HG03064 (cell line): ENCODE measurements around the gene WFIKKN1.

Experiments used
- ATAC-seq: cut with Tn5 transposase; IDR thresholded peaks from one replicate; pipeline ENCODE4 v1.9.1; 2021; ENCODE audit warnings: low read depth; ENCODE audit not compliant: unreplicated experiment

WFIKKN1 gene

DNA sequence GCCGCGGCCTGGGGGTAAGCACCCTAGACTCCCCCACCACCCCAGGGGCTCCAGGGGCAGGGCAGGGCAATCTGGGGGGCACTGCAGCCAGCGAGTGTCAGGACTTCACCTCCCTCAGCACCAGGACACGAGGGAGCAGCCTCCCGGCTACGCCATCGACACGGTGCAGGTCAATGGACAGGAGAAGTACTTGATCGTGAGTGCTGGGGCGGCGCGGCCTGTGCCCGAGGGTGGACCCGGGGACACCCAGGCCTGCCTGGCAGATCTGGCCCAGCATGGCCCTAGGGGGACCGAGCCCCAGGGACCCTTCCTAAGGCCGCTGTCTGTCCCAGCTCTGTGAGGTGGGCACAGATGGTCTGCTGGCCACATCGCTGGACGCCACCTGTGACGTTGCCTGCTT, 41.6 kb downstream of the WFIKKN1 start:
- no peak for ATAC-seq

GRCh38 chr16:672851-673250, 42.1 kb downstream of the WFIKKN1 start:
- ATAC-seq: no peak

DNA sequence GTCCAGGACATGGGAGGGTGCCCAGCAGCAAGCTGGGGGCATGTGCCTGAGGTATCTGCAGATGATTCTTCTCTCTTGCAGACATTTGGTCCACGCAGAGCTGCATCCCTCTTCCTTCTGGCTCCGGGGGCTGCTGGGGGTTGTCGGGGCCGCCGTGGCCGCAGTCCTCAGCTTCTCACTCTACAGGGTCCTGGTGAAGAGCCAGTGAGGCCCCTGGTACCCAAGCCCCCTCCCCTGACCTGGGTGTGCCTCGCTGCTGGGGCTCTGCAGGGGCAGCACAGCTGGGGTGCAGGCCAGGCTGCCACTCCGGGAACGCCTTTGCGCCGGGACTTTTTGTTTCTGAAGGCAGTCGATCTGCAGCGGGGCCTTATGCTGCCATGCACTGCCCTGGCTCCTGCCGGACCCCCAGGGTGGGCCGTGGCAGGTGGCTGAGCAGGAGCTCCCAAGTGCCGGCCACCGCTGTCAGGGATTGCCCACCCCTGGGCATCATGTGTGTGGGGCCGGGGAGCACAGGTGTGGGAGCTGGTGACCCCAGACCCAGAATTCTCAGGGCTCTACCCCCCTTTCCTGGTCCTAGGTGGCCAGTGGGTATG, 42.7 kb downstream of the WFIKKN1 start:
- ATAC-seq: no peak

GRCh38 chr16:674214-674881, 43.6 kb downstream of the WFIKKN1 start:
- ATAC-seq: no peak

- no peak for ATAC-seq
Measured at GRCh38 chr16:674968-675883, 44.4 kb downstream of the WFIKKN1 start, which contains the start of gene RHBDL1. TSS of gene RHBDL1 (plus strand) at chr16:675671. CDS start at chr16:675791, 120 bp downstream.

GRCh38 chr16:675884-676564, 45.2 kb downstream of the WFIKKN1 start:
- ATAC-seq: no peak

- no peak for ATAC-seq
Measured at GRCh38 chr16:676565-676902, 45.7 kb downstream of the WFIKKN1 start.

DNA sequence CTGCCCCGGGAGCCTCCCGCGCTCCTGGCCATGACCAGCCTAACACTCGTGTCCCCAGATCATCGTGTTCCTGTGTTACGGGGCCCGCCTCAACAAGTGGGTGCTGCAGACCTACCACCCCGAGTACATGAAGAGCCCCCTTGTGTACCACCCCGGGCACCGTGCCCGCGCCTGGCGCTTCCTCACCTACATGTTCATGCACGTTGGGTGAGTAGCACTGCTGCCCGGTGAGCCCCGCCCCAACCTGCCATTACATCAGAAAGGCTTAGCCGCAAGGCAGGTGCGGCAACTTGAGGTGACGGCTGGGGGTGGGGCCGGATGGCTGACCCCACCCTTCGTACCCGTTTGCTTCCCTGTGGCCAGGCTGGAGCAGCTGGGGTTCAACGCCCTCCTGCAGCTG, 46.1 kb downstream of the WFIKKN1 start:
- ATAC-seq: no peak

DNA sequence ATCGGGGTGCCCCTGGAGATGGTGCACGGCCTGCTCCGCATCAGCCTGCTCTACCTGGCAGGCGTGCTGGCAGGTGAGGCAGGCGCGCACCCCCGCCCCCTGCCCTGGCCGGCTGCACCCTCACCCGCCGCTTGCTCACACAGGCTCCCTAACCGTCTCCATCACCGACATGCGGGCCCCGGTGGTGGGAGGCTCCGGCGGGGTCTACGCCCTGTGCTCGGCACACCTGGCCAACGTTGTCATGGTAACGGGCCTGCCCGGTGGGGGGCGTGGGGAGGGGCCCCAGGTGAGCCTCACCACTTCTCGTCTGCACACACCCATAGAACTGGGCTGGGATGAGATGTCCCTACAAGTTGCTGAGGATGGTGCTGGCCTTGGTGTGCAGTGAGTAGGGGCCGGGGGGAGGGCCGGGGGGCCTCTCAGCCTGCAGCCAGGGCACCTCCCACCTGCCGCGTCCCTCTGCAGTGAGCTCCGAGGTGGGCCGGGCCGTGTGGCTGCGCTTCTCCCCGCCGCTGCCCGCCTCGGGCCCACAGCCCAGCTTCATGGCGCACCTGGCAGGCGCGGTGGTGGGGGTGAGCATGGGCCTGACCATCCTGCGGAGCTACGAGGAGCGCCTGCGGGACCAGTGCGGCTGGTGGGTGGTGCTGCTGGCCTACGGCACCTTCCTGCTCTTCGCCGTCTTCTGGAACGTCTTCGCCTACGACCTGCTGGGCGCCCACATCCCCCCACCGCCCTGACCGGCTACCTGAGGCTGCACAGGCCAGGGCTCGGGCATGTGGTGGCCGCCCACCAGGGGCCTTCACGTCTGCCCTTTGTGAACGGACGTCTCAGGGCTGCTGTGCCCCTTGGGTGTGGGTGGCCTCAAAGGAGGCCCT, 46.8 kb downstream of the WFIKKN1 start:
- ATAC-seq: no peak

- ATAC-seq: no peak
Measured at GRCh38 chr16:678209-678857, 47.5 kb downstream of the WFIKKN1 start.

GRCh38 chr16:678858-679813, 48.4 kb downstream of the WFIKKN1 start:
- ATAC-seq: no peak

- no peak for ATAC-seq
Measured at GRCh38 chr16:679814-680624, 49.2 kb downstream of the WFIKKN1 start, which contains the start of gene STUB1. TSS of gene STUB1 (plus strand) at chr16:680410. CDS start at chr16:680526, 116 bp downstream.

DNA sequence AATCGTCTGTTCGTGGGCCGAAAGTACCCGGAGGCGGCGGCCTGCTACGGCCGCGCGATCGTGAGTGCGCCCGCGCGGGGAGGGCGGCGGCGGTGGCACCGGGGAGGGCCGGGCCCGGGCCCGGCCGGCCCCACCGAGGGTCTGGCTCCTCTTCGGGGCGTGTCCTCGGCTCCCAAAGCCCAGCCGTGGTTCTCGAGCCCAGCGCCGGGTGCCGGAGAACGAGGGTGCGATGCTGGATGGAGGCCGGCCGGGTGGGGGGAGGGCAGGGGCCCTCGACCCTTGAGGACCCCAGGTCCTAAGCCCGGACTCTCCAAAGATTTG, 49.8 kb downstream of the WFIKKN1 start:
- no peak for ATAC-seq

DNA sequence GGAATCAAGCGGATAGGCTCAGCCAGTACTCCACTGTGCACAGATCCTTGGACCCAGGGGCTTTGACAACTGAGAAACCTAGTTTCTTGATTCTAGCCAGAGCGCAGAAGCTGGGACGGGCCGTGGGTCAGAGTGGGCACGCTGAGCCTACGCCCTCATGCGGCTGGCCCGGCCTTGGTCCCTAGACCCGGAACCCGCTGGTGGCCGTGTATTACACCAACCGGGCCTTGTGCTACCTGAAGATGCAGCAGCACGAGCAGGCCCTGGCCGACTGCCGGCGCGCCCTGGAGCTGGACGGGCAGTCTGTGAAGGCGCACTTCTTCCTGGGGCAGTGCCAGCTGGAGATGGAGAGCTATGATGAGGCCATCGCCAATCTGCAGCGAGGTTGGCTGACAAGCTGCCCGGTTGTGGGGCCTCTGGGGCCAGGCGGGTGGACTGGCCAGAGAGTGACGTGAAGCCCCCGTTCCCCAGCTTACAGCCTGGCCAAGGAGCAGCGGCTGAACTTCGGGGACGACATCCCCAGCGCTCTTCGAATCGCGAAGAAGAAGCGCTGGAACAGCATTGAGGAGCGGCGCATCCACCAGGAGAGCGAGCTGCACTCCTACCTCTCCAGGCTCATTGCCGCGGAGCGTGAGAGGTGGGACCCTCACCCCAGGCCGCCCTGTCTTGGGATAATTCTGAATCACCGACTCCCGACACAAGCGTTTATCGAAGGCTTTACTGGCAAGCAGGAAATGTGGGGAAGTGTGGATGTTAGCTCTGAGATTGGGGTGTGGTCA, 50.4 kb downstream of the WFIKKN1 start:
- ATAC-seq: no peak

GRCh38 chr16:681746-682427, 51.1 kb downstream of the WFIKKN1 start:
- no peak for ATAC-seq
